Transverse colon (tissue), 4 donors: ENCODE results near the gene IP6K3. TPM values are rescaled to one million over a fixed set of nuclear protein-coding genes. Genes with fewer than 3 reads are reported as not detected.

Source experiments
- DNase-seq: peaks from one replicate; pipeline ENCODE4 v3.0.0-alpha.2; 2019
- H3K27ac ChIP-seq, 4 donors: fragments of 200-600 bp; sonication (generic); 2 replicates each; pipeline ENCODE4 v1.5.1; 2016 to 2018; ENCODE audit warnings: inconsistent platforms in 4 of 4
- H3K27me3 ChIP-seq: fragments of 200-600 bp; sonication (generic); 2 replicates; pipeline ENCODE4 v1.5.1; 2017; ENCODE audit warnings: inconsistent platforms
- H3K36me3 ChIP-seq, 4 donors: fragments of 200-600 bp; sonication (generic); 2 replicates each; pipeline ENCODE4 v1.5.1; 2017 to 2019; ENCODE audit warnings: inconsistent platforms in 4 of 4
- H3K4me1 ChIP-seq, 4 donors: fragments of 200-600 bp; sonication (generic); 2 replicates each; pipeline ENCODE4 v1.5.1; 2017 to 2020; ENCODE audit warnings: inconsistent platforms in 4 of 4
- H3K4me3 ChIP-seq, 4 donors: fragments of 200-600 bp; sonication (generic); 1 replicate in 1 of 4; 2 replicates in 3 of 4; pipeline versions ENCODE4 v1.5.1 to v1.6.1; 2017 to 2019; ENCODE audit warnings: inconsistent platforms in 4 of 4
- H3K9me3 ChIP-seq, 2 donors: fragments of 200-600 bp; sonication (generic); 2 replicates each; pipeline ENCODE4 v1.5.1; 2017 to 2019; ENCODE audit warnings: inconsistent platforms in 2 of 2
- EP300 ChIP-seq: sonication (generic); formaldehyde crosslinking; IDR thresholded peaks from one replicate; pipeline ENCODE4 v1.6.1; 2017; ENCODE audit warnings: antibody characterized with exemption, low read depth
- POLR2A ChIP-seq: fragments of 450-650 bp; IDR thresholded peaks from one replicate; pipeline ENCODE4 v1.6.1; 2016; ENCODE audit warnings: antibody characterized with exemption, mild to moderate bottlenecking, moderate library complexity
- POLR2AphosphoS5 ChIP-seq, 3 donors: sonication (generic); formaldehyde crosslinking; IDR thresholded peaks; one replicate each; pipeline ENCODE4 v1.6.1; 2016; ENCODE audit warnings: antibody characterized with exemption in 3 of 3
- WGBS, 2 donors: methylation state at CpG; one replicate each; pipeline ENCODE4 v1.1.5; 2018; ENCODE audit warnings: low coverage in 1 of 2; 5-methylcytosine and 5-hydroxymethylcytosine counted together
- in situ Hi-C, 4 donors: fragments of 200-750 bp; cut with MboI; loops; one replicate each; pipeline versions ENCODE4 v1.15.0 to v1.15.1; 2017; ENCODE audit warnings: low sequenced_read_pairs in 3 of 4, low pct_ligation_motif_present in 1 of 4, low pct_unique_long_range_greater_than_20kb in 1 of 4
- intact Hi-C: fragments of 100-400 bp; cut with DNase I; formaldehyde crosslinking; loops from one replicate; pipeline ENCODE4 v1.15.1; 2023; ENCODE audit warnings: low total_unique reads
- total RNA-seq, 4 donors: library from RNA; depleted of rRNA; stranded (reverse); fragments of >200 nt; gene quantifications; one replicate each; pipeline ENCODE4 v1.1.0, GENCODE V29; 2016
- TF ChIP-seq, protein P1 (sequence below), 5 experiments: fragments of 200-600 bp in 3 of 5; fragments of 450-650 bp in 2 of 5; sonication (generic) in 3 of 5; IDR thresholded peaks; 1 replicate in 2 of 5; 2 replicates in 3 of 5; pipeline ENCODE4 v1.5.1; 2016 to 2017; ENCODE audit warnings: antibody characterized with exemption in 5 of 5, inconsistent platforms in 3 of 5, mild to moderate bottlenecking in 2 of 5, moderate library complexity in 1 of 5

IP6K3 gene
- total RNA-seq, 4 donors from 2014 or later: 1.00 to 2.9 (median 1.9) TPM; not detected in 1

- intact Hi-C loops: no loop called here
- H3K4me3 ChIP-seq: no peak overlapping the region
- H3K27me3 ChIP-seq: no peaks in the 10 kb centered on the region
- in situ Hi-C loops: no loop called here
- H3K4me1 ChIP-seq: no peaks in the 10 kb centered on the region
- no peak overlapping the region for H3K27ac ChIP-seq
- TF ChIP-seq, protein P1, sequence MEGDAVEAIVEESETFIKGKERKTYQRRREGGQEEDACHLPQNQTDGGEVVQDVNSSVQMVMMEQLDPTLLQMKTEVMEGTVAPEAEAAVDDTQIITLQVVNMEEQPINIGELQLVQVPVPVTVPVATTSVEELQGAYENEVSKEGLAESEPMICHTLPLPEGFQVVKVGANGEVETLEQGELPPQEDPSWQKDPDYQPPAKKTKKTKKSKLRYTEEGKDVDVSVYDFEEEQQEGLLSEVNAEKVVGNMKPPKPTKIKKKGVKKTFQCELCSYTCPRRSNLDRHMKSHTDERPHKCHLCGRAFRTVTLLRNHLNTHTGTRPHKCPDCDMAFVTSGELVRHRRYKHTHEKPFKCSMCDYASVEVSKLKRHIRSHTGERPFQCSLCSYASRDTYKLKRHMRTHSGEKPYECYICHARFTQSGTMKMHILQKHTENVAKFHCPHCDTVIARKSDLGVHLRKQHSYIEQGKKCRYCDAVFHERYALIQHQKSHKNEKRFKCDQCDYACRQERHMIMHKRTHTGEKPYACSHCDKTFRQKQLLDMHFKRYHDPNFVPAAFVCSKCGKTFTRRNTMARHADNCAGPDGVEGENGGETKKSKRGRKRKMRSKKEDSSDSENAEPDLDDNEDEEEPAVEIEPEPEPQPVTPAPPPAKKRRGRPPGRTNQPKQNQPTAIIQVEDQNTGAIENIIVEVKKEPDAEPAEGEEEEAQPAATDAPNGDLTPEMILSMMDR (IDR thresholded peaks at IDR 0.05): no peak
- TF ChIP-seq POLR2A: no peak
- TF ChIP-seq EP300: no peak
- no peak for TF ChIP-seq POLR2AphosphoS5 (IDR thresholded peaks at IDR 0.05)
- H3K9me3 ChIP-seq: no peaks in the 10 kb centered on the region
- H3K36me3 ChIP-seq: peaks cover 0 to 15% (median 7%) of the 10 kb centered on the region in 4 donors
- no peak for DNase-seq
- 91 to 96% methylated on average over 4 to 22 of the region's 24 CpGs for WGBS, 2 donors
These were observed 68.3 kb downstream of the IP6K3 start for GRCh38 chr6:33678233-33678931.

GRCh38 chr6:33677689-33678088, 69.0 kb downstream of the IP6K3 start:
- Histone ChIP-seq H3K27me3 (no peaks in the 10 kb centered on the region), H3K36me3 (peaks cover 0 to 15% (median 7%) of the 10 kb centered on the region in 4 donors), H3K4me1 (no peaks in the 10 kb centered on the region), H3K9me3 (no peaks in the 10 kb centered on the region), H3K4me3 (no peak overlapping the region), H3K27ac (no peak overlapping the region)
- intact Hi-C loops (no loop called here), in situ Hi-C loops (no loop called here)
- 90 to 93% methylated on average over 2 of the region's 2 CpGs for whole genome bisulfite sequencing, 2 donors
- no peak for DNase-seq
- TF ChIP-seq EP300 (no peak), POLR2A (no peak), POLR2AphosphoS5 (IDR thresholded peaks at IDR 0.05) (no peak)
- TF ChIP-seq, protein P1 (IDR thresholded peaks at IDR 0.05): no peak

GRCh38 chr6:33677143-33677660, 69.5 kb downstream of the IP6K3 start:
- intact Hi-C loops: no loop called here
- H3K4me1 ChIP-seq: no peaks in the 10 kb centered on the region
- 66 to 68% methylated on average over 4 to 8 of the region's 8 CpGs for WGBS, 2 donors
- no peak overlapping the region for H3K4me3 ChIP-seq
- no peak for DNase-seq
- in situ Hi-C loops: no loop called here
- H3K36me3 ChIP-seq: peaks cover 0 to 15% (median 7%) of the 10 kb centered on the region in 4 donors
- H3K27me3 ChIP-seq: no peaks in the 10 kb centered on the region
- no peaks in the 10 kb centered on the region for H3K9me3 ChIP-seq
- no peak for TF ChIP-seq EP300
- TF ChIP-seq, protein P1 (IDR thresholded peaks at IDR 0.05): no peak
- TF ChIP-seq POLR2A: no peak
- TF ChIP-seq POLR2AphosphoS5 (IDR thresholded peaks at IDR 0.05): no peak
- no peak overlapping the region for H3K27ac ChIP-seq

DNA sequence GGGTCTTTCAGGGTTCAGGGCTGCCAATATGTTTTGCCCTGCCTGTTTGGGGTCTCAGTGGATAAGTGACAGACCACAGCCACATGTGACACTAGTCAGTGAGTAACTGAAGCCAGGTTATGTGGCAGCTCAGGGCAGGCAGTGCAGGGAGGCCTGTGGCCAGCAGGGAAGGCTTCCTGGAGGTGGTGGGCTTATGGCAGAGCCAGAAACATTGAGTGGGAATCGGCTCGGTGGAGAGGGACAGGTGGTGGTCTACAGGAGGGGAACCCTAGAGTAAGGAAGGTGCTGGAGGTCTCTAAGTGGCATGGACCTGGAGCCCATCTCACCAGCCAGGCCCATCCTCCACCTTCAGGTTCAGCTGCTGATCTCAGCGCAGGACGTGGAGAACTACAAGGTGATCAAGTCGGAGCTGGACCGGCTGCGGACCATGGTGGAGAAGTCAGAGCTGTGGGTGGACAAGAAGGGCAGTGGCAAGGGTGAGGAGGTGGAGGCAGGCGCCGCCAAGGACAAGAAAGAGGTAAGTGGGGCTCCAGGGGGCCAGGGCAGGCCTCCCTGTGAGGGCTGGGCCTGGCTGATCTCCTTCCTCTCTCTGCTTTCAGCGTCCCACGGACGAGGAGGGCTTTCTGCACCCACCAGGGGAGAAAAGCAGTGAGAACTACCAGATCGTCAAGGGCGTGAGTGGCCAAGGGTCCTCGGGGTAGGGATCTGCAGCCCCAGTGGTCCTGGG, 70.1 kb downstream of the IP6K3 start:
- no peaks in the 10 kb centered on the region for H3K27me3 ChIP-seq
- 89% methylated on average over 15 of the region's 15 CpGs; no CpG with 5 or more reads in 1 of the 2 donors for WGBS, 2 donors
- H3K4me1 ChIP-seq: no peaks in the 10 kb centered on the region
- intact Hi-C loops (no loop called here), in situ Hi-C loops (no loop called here)
- no peak overlapping the region for H3K4me3 ChIP-seq
- no peak for TF ChIP-seq POLR2A
- TF ChIP-seq, protein P1 (IDR thresholded peaks at IDR 0.05): no peak
- TF ChIP-seq POLR2AphosphoS5 (IDR thresholded peaks at IDR 0.05): no peak
- no peak for TF ChIP-seq EP300
- no peak overlapping the region for H3K27ac ChIP-seq
- no peak for DNase-seq
- H3K9me3 ChIP-seq: no peaks in the 10 kb centered on the region
- H3K36me3 ChIP-seq: peaks cover 0 to 17% (median 7%) of the 10 kb centered on the region in 4 donors
